ENCODE measurements around the gene ALK.
A peak's percentile ranks its signal among the peaks of the same experiment; 100 is the strongest.

The ALK gene

DNA sequence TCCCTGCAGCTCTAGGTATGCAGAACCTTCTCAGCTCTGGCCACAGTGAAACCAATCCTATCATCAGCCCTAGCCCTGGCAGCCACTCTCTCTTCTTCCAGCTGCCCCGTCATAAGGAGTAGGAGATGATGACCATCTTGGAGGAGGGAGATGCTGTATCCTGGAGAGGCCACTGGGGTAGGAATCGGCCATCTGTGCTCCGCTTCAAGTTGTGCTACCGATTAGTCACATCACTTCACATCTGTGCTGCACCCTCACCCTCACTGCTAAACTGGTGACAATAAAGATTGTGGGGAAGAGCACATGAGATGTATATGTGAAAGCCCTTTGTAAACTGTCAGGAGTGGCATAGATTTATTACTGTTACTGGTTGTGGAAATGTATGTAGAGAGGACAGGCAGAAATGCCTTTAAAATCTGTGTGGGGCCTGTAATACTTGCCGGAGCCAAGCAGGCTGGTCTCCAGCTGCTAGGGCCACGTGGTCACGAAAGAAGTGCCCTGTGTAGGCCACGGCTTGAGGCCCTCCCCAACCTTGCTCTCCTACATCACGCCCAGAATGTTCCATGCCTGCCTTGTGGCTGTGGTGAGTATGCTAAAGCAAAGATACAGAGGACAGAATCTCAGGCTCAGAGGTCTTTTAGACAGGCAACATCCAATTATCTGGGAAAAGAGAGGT lies 569.3 kb downstream of the ALK start:
- no peak overlapping the region for H3K9ac ChIP-seq (ENCODE audit: low read depth, low read length, poor library complexity)
- H3K4me1 ChIP-seq (ENCODE audit: control insufficient read depth in 2 of 2, insufficient read depth in 1 of 2, low read depth in 1 of 2, low read length in 2 of 2) = peaks cover 4 to 31% of the 10 kb centered on the region in 2 donors
- no peaks in the 10 kb centered on the region for H3K27me3 ChIP-seq (ENCODE audit: control insufficient read depth in 3 of 3, insufficient read depth in 3 of 3, low read depth in 1 of 3, low read length in 3 of 3)
- H4K91ac ChIP-seq (ENCODE audit: low read depth, low read length, poor library complexity) = no peak overlapping the region
- no peak overlapping the region for H3K14ac ChIP-seq (ENCODE audit: low read length)
- no peak overlapping the region for H3K4ac ChIP-seq (ENCODE audit: low read length)
- no peak overlapping the region for H3K23ac ChIP-seq (ENCODE audit: low read depth, low read length, poor library complexity)
- H2BK15ac ChIP-seq (ENCODE audit: low read length) = peak overlapping the region; percentile 17
- no peak for DNase-seq (ENCODE audit: low spot score)
- peak overlapping the region; percentile 60 for H2BK12ac ChIP-seq (ENCODE audit: low read length)
- no peak overlapping the region for H2AK5ac ChIP-seq (ENCODE audit: low read depth, low read length)
- no peak overlapping the region for H3K4me3 ChIP-seq (ENCODE audit: low read length in 2 of 2)
- H3K79me1 ChIP-seq (ENCODE audit: low read depth, low read length) = no peaks in the 10 kb centered on the region
- no peak overlapping the region for H3K18ac ChIP-seq (ENCODE audit: low read length)
- no peak overlapping the region for H2BK5ac ChIP-seq (ENCODE audit: low read length)
- no peak overlapping the region for H2AFZ ChIP-seq (ENCODE audit: low read length)
- no peak overlapping the region for H3K4me2 ChIP-seq (ENCODE audit: insufficient read depth, low read length, poor library complexity, severe bottlenecking)
- H3K9me3 ChIP-seq (replicated peaks in 1 of 2; ENCODE audit: control insufficient read depth in 2 of 2, insufficient read depth in 1 of 2, low read depth in 1 of 2, low read length in 2 of 2) = no peaks in the 10 kb centered on the region
- no peak overlapping the region for H3K27ac ChIP-seq (replicated peaks; ENCODE audit: low read length)
- no CpG with 5 or more reads among the region's 9 CpGs for WGBS, 2 donors (ENCODE audit: extremely low coverage in 2 of 2, insufficient read length in 2 of 2, insufficient replicate concordance in 1 of 2)
- H2BK120ac ChIP-seq (ENCODE audit: low read depth, low read length) = no peak overlapping the region
- H4K8ac ChIP-seq (ENCODE audit: low read depth, low read length) = no peak overlapping the region
- no peaks in the 10 kb centered on the region for H3K36me3 ChIP-seq (replicated peaks in 1 of 2; ENCODE audit: control insufficient read depth in 2 of 2, insufficient read depth in 2 of 2, low read length in 2 of 2)

DNA sequence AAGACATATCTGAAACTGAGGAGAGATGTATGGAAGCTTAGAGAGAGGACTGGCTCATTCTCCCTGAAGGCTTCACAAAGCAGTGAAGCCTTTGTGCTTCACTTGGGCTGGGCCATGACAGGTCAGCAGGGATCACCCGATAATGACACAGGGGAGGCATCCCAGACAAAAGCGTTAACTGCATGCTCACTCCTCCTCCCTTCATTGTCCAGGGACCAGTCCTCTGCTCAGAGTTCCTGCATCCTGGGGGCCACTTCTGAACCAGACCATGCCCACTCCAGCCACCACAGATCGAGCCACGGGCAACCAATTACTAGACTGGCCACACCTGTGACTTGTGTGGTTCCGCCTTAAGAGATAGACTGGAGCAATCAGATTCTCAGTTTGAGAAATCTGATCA lies 570.1 kb downstream of the ALK start:
- Histone ChIP-seq H4K91ac (ENCODE audit: low read depth, low read length, poor library complexity) (no peak overlapping the region), H3K79me1 (ENCODE audit: low read depth, low read length) (no peaks in the 10 kb centered on the region), H3K9ac (ENCODE audit: low read depth, low read length, poor library complexity) (no peak overlapping the region), H2BK15ac (ENCODE audit: low read length) (no peak overlapping the region), H3K36me3 (replicated peaks in 1 of 2; ENCODE audit: control insufficient read depth in 2 of 2, insufficient read depth in 2 of 2, low read length in 2 of 2) (no peaks in the 10 kb centered on the region), H3K9me3 (replicated peaks in 1 of 2; ENCODE audit: control insufficient read depth in 2 of 2, insufficient read depth in 1 of 2, low read depth in 1 of 2, low read length in 2 of 2) (no peaks in the 10 kb centered on the region), H3K4me2 (ENCODE audit: insufficient read depth, low read length, poor library complexity, severe bottlenecking) (no peak overlapping the region), H2BK12ac (ENCODE audit: low read length) (no peak overlapping the region), H3K23ac (ENCODE audit: low read depth, low read length, poor library complexity) (no peak overlapping the region), H3K14ac (ENCODE audit: low read length) (no peak overlapping the region), H3K18ac (ENCODE audit: low read length) (no peak overlapping the region), H4K8ac (ENCODE audit: low read depth, low read length) (no peak overlapping the region), H3K4me1 (ENCODE audit: control insufficient read depth in 2 of 2, insufficient read depth in 1 of 2, low read depth in 1 of 2, low read length in 2 of 2) (peaks cover 6 to 31% of the 10 kb centered on the region in 2 donors), H2BK5ac (ENCODE audit: low read length) (no peak overlapping the region), H3K27ac (replicated peaks; ENCODE audit: low read length) (no peak overlapping the region), H3K27me3 (ENCODE audit: control insufficient read depth in 3 of 3, insufficient read depth in 3 of 3, low read depth in 1 of 3, low read length in 3 of 3) (no peaks in the 10 kb centered on the region), H2BK120ac (ENCODE audit: low read depth, low read length) (no peak overlapping the region), H2AFZ (ENCODE audit: low read length) (no peak overlapping the region), H3K4ac (ENCODE audit: low read length) (no peak overlapping the region), H3K4me3 (ENCODE audit: low read length in 2 of 2) (no peak overlapping the region), H2AK5ac (ENCODE audit: low read depth, low read length) (no peak overlapping the region)
- no CpG with 5 or more reads among the region's 5 CpGs for WGBS, 2 donors (ENCODE audit: extremely low coverage in 2 of 2, insufficient read length in 2 of 2, insufficient replicate concordance in 1 of 2)
- DNase-seq (ENCODE audit: low spot score) = no peak

DNA sequence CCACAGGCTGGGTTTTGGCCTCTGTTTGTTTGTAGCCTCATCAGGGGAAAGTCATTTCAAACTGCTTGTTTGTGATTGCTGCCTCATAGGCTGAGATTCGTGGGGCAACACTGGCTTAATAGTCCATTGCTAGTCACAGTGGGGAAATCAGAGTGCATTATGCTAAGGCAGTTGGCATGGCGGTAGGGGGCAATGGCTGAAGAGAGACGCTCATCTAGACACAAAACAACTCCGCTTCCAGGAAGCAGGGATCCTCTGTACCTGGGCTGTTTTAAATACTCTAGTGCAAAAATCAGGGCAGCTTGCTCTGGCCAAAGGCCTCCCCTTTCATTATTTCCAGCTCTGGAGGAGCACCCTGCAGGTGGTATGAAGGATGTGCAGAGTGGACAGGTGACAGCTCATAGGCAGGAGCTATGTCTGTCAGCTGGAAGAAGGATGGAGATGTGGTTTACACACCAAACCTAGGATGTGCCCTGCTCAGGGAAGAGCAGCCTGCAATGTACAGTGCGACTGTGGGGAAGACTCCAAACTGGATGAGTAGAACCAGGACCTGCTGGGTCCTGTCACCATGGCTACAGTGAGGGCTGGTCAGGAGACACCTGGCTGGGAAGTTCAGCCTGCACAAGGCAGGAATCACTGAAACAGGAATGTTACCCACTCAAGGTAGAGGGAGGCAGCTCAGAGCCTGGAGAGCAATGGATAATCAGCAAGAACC lies 571.9 kb downstream of the ALK start:
- Histone ChIP-seq H3K9ac (ENCODE audit: low read depth, low read length, poor library complexity) (no peak overlapping the region), H3K9me3 (replicated peaks in 1 of 2; ENCODE audit: control insufficient read depth in 2 of 2, insufficient read depth in 1 of 2, low read depth in 1 of 2, low read length in 2 of 2) (no peaks in the 10 kb centered on the region), H3K4me1 (ENCODE audit: control insufficient read depth in 2 of 2, insufficient read depth in 1 of 2, low read depth in 1 of 2, low read length in 2 of 2) (peaks cover 10 to 22% of the 10 kb centered on the region in 2 donors), H3K27me3 (ENCODE audit: control insufficient read depth in 3 of 3, insufficient read depth in 3 of 3, low read depth in 1 of 3, low read length in 3 of 3) (no peaks in the 10 kb centered on the region), H4K8ac (ENCODE audit: low read depth, low read length) (no peak overlapping the region), H3K23ac (ENCODE audit: low read depth, low read length, poor library complexity) (no peak overlapping the region), H3K4ac (ENCODE audit: low read length) (no peak overlapping the region), H2AK5ac (ENCODE audit: low read depth, low read length) (no peak overlapping the region), H2BK5ac (ENCODE audit: low read length) (no peak overlapping the region), H2BK120ac (ENCODE audit: low read depth, low read length) (no peak overlapping the region), H3K14ac (ENCODE audit: low read length) (no peak overlapping the region), H3K79me1 (ENCODE audit: low read depth, low read length) (no peaks in the 10 kb centered on the region), H4K91ac (ENCODE audit: low read depth, low read length, poor library complexity) (no peak overlapping the region), H3K27ac (replicated peaks; ENCODE audit: low read length) (no peak overlapping the region), H3K4me2 (ENCODE audit: insufficient read depth, low read length, poor library complexity, severe bottlenecking) (no peak overlapping the region), H2AFZ (ENCODE audit: low read length) (no peak overlapping the region), H3K18ac (ENCODE audit: low read length) (no peak overlapping the region), H3K4me3 (ENCODE audit: low read length in 2 of 2) (no peak overlapping the region), H2BK12ac (ENCODE audit: low read length) (no peak overlapping the region), H3K36me3 (replicated peaks in 1 of 2; ENCODE audit: control insufficient read depth in 2 of 2, insufficient read depth in 2 of 2, low read length in 2 of 2) (no peaks in the 10 kb centered on the region), H2BK15ac (ENCODE audit: low read length) (no peak overlapping the region)
- DNase-seq (ENCODE audit: low spot score) = no peak
- WGBS, 2 donors (ENCODE audit: extremely low coverage in 2 of 2, insufficient read length in 2 of 2, insufficient replicate concordance in 1 of 2) = no CpG with 5 or more reads among the region's 5 CpGs

DNA sequence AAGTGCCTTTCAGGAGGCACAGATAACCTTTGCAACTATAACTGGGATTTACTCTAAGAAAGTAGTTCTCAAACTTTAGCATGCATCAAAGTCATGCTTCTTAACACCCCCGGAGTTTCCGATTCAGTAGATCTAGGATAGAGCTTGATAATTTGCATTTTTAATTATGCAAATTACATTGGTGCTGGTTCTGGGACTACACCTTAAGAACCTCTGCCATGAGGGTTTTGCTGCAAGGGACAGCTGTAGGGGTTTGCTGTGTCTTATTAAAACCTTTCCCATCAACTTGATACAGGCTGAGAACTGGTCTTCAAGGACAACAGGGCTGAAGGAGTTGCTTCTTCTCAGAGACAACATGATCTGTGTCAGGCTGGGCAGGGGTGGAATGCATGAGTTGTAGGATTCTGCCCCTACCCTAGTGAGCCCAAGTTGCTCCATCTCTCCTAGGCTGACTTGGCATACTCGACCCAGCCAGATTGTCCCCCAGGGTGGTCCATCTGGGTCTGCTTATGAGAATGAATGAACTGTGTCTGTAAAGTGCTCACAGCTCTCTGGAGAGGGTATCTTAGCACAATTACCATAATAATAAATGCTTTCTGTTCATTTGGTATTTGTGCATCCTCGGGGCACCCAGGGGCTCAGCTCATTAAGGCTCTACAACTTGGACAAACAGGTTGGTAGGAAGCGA lies 573.5 kb downstream of the ALK start:
- no peak overlapping the region for H3K14ac ChIP-seq (ENCODE audit: low read length)
- H3K79me1 ChIP-seq (ENCODE audit: low read depth, low read length) = no peaks in the 10 kb centered on the region
- H2AK5ac ChIP-seq (ENCODE audit: low read depth, low read length) = no peak overlapping the region
- no peaks in the 10 kb centered on the region for H3K36me3 ChIP-seq (replicated peaks in 1 of 2; ENCODE audit: control insufficient read depth in 2 of 2, insufficient read depth in 2 of 2, low read length in 2 of 2)
- H2AFZ ChIP-seq (ENCODE audit: low read length) = no peak overlapping the region
- H3K4me2 ChIP-seq (ENCODE audit: insufficient read depth, low read length, poor library complexity, severe bottlenecking) = no peak overlapping the region
- H3K27me3 ChIP-seq (ENCODE audit: control insufficient read depth in 3 of 3, insufficient read depth in 3 of 3, low read depth in 1 of 3, low read length in 3 of 3) = no peaks in the 10 kb centered on the region
- H3K9me3 ChIP-seq (replicated peaks in 1 of 2; ENCODE audit: control insufficient read depth in 2 of 2, insufficient read depth in 1 of 2, low read depth in 1 of 2, low read length in 2 of 2) = no peaks in the 10 kb centered on the region
- no peak overlapping the region for H2BK5ac ChIP-seq (ENCODE audit: low read length)
- H3K27ac ChIP-seq (replicated peaks; ENCODE audit: low read length) = no peak overlapping the region
- peaks cover 10 to 17% of the 10 kb centered on the region in 2 donors for H3K4me1 ChIP-seq (ENCODE audit: control insufficient read depth in 2 of 2, insufficient read depth in 1 of 2, low read depth in 1 of 2, low read length in 2 of 2)
- no peak overlapping the region for H3K18ac ChIP-seq (ENCODE audit: low read length)
- H3K4me3 ChIP-seq (ENCODE audit: low read length in 2 of 2) = no peak overlapping the region
- H2BK12ac ChIP-seq (ENCODE audit: low read length) = no peak overlapping the region
- no CpG with 5 or more reads among the region's 5 CpGs for WGBS, 2 donors (ENCODE audit: extremely low coverage in 2 of 2, insufficient read length in 2 of 2, insufficient replicate concordance in 1 of 2)
- H3K4ac ChIP-seq (ENCODE audit: low read length) = no peak overlapping the region
- no peak overlapping the region for H2BK15ac ChIP-seq (ENCODE audit: low read length)
- H4K91ac ChIP-seq (ENCODE audit: low read depth, low read length, poor library complexity) = no peak overlapping the region
- H3K9ac ChIP-seq (ENCODE audit: low read depth, low read length, poor library complexity) = no peak overlapping the region
- H3K23ac ChIP-seq (ENCODE audit: low read depth, low read length, poor library complexity) = no peak overlapping the region
- no peak for DNase-seq (ENCODE audit: low spot score)
- H4K8ac ChIP-seq (ENCODE audit: low read depth, low read length) = no peak overlapping the region
- H2BK120ac ChIP-seq (ENCODE audit: low read depth, low read length) = no peak overlapping the region

Data from neuronal stem cell (in vitro differentiated cells).